Fibroblast of skin of abdomen (primary cell): ENCODE results near the gene RNF168.
A peak's percentile ranks its signal among the peaks of the same experiment; 100 is the strongest.
"Not testable (repeated sequence)": the region's sequence is repeated elsewhere in the genome, so short reads cannot be mapped to it uniquely, and the experiment has no call there.

ENCODE experiments used
- DNase-seq: peaks from one replicate; pipeline ENCODE4 v3.0.0-alpha.2; 2013

RNF168 gene

DNA sequence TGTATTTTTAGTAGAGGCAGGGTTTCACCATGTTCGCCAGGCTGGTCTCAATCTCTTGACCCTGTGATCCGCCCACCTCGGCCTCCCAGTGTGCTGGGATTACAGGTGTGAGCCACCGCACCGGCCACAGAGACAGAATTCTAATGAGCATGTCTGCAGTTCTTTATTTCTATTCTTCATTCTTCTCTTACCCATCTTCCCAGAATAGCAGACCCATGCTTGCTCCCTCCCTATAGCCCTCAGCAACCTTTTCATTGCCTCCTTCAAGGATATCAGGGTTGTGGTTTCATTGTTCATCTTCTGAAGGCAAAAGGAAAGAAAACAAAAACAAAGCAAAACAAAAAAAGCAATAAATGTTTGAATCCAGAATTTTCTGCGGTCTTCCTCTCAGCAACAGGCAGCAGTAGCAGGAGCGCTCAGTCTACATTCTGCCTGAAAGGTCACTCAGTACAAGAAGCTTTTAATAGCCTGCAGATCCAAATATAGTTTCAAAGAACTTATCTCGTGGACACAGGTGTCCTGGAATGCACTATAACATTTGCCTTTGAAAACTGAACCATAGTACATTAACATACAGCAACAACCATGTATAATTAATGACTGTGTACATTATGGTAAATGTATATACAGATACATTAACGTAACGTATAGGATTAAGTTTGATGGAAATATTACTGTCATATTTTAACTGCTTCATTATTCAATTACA lies 11.5 kb upstream of the RNF168 start, which contains the start of gene SMCO1:
SMCO1 (minus strand) TSS at position 434 of the 709 bp plus-strand sequence; CDS start at position 297, 137 bp downstream.
- DNase-seq = no peak

GRCh38 chr3:196514350-196514716 lies 10.8 kb upstream of the RNF168 start:
- no peak for DNase-seq

DNA sequence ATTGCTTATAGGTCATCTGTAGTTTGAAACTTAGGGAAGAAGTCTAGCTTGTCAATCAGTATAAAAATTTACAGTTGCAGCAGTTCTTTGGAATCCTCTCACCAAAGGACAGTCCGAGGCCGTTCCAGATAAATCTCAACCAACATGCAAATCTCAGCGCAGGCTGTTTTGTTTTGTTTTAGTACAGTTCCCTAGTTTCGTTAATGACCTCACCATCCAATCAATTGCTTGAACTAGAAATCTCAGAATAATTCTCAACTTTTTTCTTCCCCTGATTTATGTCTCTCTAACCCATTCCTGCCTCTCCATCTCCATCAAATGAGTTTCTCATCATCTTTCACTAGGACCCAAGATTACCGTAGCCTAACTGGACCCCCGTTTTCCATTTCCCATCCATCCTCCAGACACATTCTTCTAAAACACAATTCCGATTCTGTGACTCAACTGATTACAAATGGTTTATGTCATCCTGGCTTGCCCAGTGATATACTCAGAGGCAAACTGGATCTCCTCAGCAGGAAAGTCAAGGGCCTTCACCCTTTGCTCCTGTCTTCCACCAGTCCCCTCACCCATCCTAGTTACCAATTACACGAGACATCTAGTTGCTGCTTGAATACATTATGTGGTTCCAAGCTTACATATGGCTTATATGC lies 10.3 kb upstream of the RNF168 start:
- DNase-seq = peak; percentile 15

GRCh38 chr3:196511646-196512425 lies 8.3 kb upstream of the RNF168 start:
- not testable (repeated sequence) for DNase-seq

- not testable (repeated sequence) for DNase-seq
Measured at GRCh38 chr3:196511108-196511507, 7.5 kb upstream of the RNF168 start.

DNA sequence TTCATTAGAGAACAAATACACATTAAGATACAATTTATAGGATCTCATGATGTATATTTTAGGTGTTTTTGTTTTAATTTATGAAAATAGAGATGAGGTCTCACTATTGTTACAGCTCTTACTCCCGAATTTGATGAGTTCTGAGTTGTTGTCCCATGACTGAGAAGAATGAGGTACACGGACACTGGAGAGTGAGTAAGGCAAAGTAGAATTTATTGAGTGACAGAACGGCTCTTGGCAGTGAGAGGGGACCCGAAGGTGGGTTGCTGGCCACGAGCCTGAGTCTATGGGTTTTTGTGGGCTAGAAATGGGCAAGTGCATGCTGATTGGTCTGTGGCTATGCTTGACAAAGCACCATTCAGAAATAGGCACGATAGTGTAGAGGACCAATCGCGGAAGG lies 3.1 kb upstream of the RNF168 start:
- no peak for DNase-seq

- no peak for DNase-seq
Measured at GRCh38 chr3:196504556-196504955, 988 bp upstream of the RNF168 start.

- not testable (repeated sequence) for DNase-seq
Measured at GRCh38 chr3:196504077-196504398, 470 bp upstream of the RNF168 start.

- DNase-seq = peak; percentile 83
Measured at GRCh38 chr3:196502775-196503195, 783 bp downstream of the RNF168 start.

GRCh38 chr3:196501316-196502044 lies 2.1 kb downstream of the RNF168 start:
- peak; percentile 33 for DNase-seq

- DNase-seq = no peak
Measured at GRCh38 chr3:196499807-196500524, 3.6 kb downstream of the RNF168 start.

DNA sequence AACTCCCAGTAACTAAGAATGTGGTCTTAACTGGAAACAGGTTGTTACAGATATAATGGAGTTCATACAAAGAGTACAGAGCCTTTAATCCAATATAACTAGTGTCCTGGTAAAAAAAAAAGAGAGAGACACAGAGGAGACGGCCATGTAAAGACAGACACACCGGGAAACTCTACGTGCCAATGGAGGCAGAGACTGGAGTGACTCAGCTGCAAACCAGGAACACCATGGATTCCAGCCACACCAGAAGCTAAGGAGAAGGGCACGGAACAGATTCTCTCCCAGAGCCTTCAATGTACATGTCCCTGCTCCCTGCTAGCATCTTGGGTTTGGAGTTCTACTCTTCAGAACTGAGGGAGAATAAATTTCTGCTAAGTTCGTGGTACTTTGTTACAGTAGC lies 4.5 kb downstream of the RNF168 start:
- peak; percentile 22 for DNase-seq

- DNase-seq = no peak
Measured at GRCh38 chr3:196498297-196498696, 5.3 kb downstream of the RNF168 start.

DNA sequence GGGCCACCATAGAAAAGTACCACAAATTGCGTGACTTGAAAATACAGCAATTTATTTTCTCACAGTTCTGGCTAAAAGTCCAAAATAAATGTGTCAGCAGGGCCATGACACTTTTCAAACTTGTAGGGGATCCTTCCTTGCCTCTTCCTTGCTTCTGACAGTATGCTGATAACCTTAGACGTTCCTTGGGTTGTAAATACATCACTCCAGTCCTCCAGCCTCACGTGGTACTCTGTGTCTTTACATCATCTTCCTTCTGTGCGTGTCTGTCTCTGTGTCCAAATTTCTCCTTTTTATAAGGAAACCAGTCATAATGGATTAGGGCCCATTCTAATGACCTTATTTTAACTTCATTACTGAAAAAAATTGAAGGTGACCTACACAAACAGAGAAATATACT lies 7.4 kb downstream of the RNF168 start:
- DNase-seq = no peak

DNA sequence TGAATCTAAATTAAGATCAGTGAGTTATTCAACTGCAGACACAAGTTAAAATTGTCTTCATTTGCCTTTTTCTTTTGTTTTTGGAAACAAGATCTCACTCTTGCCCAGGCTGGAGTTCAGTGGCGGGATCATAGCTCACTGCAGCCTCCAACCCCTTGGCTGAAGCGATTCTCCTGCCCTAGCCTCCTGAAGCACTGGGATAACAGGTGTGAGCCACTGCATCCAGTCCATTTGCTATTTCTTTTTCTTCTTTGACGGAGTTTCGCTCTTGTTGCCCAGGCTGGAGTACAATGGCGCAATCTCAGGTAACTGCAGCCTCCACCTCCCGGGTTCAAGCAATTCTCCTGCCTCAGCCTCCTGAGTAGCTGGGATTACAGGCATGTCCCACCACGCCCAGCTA lies 10.3 kb downstream of the RNF168 start:
- DNase-seq = no peak

- DNase-seq = no peak
Measured at GRCh38 chr3:196492080-196492479, 11.5 kb downstream of the RNF168 start.

- DNase-seq = no peak
Measured at GRCh38 chr3:196489747-196490146, 13.8 kb downstream of the RNF168 start.

DNA sequence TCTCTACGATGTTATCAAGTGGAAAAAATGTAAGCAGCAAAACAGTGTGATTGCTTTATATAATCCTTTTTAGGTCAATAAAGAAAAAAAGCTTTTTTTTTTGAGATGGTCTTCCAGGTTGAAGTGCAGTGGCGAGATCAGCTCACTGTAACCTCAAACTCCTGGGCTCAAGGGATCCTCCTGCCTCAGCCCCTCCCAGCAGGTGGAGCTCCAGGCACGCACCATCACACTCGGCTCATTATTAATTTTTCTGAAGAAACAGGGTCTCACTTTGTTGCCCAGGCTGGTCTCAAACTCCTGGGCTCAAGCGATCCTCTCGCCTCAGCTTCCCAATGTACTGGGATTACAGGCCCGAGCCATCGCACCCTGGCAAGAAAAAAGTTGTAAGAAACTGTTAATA lies 17.3 kb downstream of the RNF168 start:
- no peak for DNase-seq

- no peak for DNase-seq
Measured at GRCh38 chr3:196477678-196478077, 25.9 kb downstream of the RNF168 start.

GRCh38 chr3:196472286-196472685 lies 31.3 kb downstream of the RNF168 start:
- DNase-seq = no peak

DNA sequence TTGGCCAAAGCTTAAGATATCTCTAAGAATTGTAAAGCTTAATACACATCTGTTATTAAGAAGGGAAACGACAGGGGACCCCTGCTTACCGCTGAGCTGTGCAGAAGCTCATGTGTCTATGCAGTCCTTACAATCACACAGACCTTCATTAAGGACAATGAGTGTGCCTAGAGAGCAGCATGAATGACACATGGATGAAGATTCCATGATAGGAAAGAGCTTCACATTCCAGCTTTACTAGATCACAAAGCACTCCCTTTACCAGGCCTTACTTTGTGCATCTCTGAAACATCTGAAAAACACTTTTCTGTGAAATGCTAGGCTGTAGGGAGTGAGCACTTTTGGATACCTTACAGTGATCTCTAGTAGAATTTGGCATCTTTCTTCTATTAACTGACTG lies 32.0 kb downstream of the RNF168 start:
- peak; percentile 51 for DNase-seq

- not testable (repeated sequence) for DNase-seq
Measured at GRCh38 chr3:196470182-196470581, 33.4 kb downstream of the RNF168 start.
